Activated CD8-positive, alpha-beta memory T cell treated with anti-CD3 and anti-CD28 coated beads, Interleukin-2, amount 50 U/mL, for 1 hour (primary cell): ENCODE measurements around the gene P2RX3.
"Not testable (repeated sequence)": the region's sequence is repeated elsewhere in the genome, so short reads cannot be mapped to it uniquely, and the experiment has no call there.

Source experiments
- DNase-seq: peaks from one replicate; pipeline ENCODE4 v3.0.0-alpha.2; 2020; ENCODE audit errors: extremely low read depth

Gene P2RX3

DNA sequence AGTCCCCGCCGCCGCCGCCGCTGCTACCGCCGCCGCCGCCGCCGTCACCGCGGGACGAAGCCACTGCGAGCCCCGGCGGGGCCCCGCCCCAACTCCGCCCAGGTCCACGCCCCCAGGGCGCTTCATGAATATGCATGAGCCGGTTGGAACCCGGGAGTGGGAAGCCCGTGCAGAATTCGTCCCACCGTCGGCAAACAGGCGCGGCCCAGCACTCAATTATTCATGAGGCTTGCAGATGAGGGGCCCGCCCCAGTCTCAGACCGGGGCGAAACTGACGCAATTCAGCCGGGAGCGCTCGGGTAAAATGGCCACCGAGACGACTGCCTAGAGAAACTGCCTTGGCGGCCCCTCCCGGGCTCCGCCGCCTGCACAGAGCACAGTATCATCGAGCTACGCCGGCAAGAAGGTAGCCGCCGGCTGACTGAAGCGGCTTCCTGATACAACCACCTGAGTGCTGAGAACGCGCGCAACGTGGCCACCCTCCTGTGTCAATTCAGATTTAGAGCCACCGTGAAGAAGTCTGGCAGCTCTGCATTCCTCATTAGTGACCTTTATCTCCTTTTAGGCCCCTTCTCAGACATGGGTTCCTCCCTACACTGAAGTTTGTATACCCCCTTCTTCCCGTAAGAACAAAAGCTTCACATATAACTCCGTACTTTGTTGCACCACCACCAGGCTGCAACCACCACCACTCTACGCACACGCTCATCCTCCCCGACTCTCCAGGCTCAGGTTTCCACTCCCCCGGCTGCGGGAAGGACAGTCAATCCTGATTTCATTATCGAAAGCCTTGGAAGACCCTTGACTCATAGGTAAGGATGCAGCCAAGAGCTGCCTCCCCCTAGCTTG is 13.0 kb upstream of the P2RX3 start, which contains the start of gene TNKS1BP1:
Gene TNKS1BP1, minus strand, starts transcription at position 67 of the 849 bp plus-strand sequence. CDS start 3,067 bp downstream, outside the sequence.
- peak; percentile 55 for DNase-seq

GRCh38 chr11:57325735-57326048 is 12.5 kb upstream of the P2RX3 start:
- DNase-seq = no peak

- DNase-seq = no peak
Measured at GRCh38 chr11:57327721-57328120, 10.4 kb upstream of the P2RX3 start.

DNA sequence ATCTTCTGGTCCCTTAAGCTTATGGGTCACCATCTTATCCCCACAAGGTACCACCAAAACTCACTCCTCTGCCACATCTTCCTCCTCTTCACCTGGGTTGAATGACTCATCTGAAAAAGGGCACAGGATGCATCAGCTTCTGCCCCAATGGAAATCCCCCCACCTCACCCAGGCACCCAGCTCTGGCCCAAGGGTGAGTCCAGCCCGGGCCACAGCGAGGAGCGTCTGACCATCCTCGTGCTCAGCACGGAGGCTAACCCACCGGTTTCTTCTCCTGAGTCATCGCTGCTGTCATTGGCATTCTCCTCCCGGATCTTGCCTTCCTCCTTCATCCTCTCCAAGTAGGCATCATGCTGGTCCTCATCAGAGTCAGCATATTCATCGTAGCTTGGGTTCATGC is 8.1 kb upstream of the P2RX3 start:
- no peak for DNase-seq

DNA sequence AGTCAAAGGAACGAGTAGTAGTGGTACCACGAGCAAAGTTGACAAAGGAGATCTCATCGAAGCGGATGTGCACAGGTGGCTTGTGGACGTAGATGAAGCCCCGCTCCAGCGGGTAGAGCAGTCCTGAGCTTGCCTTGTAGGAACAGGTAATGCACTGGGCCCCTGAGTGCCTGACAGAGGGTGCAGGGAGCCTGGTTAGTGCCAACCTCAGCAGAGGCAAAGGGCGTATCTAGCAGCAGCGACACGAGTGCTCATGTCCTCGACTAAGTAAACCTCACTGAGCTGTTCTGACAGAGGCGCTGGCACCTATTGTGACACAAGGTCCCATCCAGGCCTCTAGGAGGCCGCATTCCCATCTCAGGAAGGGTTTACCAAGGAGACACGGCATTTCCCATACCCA is 6.4 kb upstream of the P2RX3 start:
- DNase-seq = no peak

DNA sequence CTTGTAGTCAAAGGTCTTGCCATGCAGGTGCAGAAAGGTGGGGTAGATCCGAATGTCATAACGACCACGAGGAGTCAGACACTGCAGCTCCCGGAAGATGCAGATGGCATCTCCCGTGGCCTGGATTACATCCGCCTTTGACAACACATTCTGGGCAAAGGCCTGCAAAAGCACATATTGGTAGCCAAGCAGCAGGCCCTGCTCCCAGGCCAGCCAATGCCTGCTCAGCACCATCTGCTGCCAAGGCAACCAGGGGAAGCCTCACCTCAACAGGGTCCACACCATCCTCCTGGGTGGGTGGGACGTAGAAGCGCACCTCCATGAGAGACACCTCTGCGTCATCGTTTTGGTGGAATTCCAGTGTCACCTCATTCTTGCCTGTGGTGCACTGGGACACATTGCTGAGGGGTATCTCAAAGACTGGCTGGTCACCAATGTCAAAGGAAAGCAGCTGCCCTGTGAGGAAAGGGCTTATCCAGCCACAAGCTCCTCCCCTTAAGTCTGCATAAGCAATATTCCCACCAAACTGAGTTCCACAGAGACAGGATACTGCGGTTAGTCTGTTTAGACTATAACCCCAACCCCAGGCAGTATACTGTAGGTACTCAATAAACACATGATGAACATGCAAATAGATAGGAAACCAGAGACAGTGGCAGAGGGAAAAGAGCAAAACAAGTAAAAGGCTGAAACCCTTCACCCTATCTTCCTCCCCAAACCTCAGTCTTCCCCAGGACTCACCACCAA is 5.3 kb upstream of the P2RX3 start:
- DNase-seq = no peak

- no peak for DNase-seq
Measured at GRCh38 chr11:57335023-57335342, 3.2 kb upstream of the P2RX3 start.

DNA sequence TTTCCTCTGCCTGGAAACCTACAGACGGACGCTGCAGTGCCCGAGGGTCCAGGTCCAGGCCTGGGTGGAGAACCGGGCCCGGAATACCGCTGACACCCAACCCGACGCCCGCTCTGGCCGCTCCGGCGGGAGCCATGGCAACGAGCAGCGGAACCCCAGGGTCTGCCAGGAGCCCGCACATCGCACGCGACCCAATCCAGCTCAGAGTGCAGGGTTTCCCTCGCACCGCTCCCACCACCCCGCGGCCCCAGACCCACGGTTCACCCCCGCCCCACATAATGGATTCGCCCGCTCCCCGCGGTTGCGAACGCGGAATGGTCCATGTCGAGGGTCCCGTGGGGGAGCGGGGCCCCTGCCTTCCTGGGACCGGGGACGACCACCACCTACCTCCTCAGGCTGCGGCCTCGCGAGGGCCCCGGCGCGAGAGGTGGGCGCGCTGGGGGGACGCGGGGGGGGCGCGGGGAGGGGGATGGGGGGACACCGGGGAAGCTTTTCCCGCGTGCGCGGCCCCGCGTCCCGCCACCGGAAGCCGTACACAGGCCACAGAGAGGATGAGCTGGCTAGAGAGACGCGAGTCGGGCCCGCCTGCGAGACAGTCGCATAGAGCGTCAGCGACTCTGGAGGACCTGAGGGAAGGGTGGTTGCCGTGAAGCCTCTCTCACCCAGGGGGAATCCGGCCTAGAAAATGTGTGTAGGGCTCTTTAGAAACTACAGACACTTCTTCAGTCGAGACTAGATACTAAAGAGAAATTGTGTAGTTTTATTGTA is 2.6 kb upstream of the P2RX3 start, which contains the start of gene SSRP1:
Gene SSRP1, minus strand, starts transcription at position 550 of the 768 bp plus-strand sequence. CDS start 771 bp downstream, outside the sequence.
- peak; percentile 64 for DNase-seq

DNA sequence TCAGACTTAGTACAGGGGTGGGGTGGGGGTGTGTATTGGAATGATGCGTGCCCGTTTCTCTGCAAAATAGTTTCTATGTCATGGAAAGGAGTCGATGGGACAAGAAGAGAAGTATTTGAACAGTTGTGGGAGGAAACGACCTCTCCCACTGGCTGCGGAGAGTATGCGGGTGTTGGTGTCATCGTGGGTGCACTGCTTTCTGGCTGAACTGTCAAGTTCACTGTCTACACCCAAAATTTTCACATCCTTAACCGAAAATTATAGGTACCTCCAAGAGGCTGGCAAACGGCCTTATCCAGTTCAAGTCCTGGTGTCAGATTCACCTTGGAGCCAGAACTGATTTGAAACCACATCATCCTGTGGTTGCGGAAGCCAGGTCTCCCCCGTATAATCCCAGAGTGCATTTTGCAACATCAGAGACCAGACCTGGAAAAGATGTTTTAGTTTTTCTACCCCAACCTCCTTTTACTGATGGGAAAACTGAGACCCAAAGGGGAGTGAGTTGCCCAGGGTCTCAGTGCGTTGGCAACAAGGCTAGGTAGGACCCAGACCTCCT is 2.0 kb upstream of the P2RX3 start:
- no peak for DNase-seq

- DNase-seq = not testable (repeated sequence)
Measured at GRCh38 chr11:57336856-57337255, 1.3 kb upstream of the P2RX3 start.

DNA sequence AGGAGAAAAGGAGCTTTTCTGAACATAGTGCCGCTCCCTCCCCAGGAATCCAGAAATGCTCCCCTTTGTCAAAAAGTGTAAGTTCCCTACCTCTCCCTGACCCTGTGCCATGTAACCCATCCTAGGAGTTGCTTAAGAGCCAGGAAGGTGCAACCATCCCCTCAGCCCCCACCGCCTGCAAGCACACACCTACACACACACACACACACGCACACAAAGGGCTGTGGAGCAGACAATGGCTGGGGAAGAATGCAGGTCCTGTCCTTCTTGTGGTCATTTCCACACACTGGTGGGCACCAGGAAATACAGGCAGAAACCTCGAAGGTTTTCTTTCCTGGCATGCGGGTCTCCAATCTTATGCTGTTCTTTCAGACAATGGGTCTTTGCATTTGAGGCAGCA is 1.2 kb downstream of the P2RX3 start:
- no peak for DNase-seq

DNA sequence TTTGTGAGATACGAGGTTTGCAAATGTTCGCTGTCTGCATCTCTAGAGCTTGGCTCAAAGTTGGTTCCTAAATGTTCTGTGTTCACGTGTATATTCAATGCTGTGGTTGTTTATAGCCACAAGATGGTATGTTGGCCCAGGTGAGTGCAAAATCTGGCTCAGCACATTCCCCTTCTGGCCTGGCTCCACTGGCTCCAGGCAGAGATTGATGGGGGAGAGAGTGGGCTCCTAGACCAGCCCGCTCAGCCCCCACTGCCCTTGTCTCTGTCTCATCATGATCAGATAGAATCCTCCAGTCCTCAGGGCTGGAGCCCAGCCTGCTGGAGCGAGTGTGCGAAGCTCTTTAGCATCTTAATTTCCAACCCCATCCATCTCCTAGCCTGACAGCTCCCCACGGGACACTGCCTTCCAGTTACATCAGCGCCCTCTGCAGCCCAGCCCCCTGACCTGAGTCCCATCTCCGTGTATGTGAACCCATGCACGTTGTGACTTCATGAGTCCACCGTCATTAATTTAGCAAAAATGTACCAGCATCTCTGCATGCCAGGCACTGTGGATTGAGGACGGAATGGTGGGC is 2.0 kb downstream of the P2RX3 start:
- DNase-seq = no peak

DNA sequence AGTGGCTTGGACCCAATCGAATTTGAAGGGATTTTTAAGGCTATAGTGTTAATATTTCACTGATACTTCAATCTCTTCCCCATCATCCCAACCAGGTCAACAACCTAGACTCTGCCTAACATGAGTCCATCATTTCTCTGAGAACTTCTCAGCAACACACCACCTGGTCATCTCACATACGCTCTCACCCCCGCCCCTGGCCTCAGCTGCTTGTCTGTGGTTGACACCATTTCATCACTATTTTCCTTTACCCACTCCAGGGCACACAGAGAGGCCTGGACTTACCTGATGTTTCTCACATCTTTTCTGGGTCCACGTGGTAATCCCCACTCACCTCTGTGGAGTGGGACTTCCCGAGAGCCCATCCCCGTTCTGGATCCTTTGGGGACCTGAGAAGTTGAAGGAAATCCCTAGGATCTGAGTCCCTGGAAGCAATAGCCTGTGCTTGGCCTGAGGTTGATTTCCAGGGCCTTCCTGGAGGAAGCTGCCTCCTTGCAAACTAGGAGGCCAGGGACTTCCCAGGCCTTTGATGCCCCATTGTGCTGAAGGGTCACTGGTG is 3.2 kb downstream of the P2RX3 start:
- no peak for DNase-seq

DNA sequence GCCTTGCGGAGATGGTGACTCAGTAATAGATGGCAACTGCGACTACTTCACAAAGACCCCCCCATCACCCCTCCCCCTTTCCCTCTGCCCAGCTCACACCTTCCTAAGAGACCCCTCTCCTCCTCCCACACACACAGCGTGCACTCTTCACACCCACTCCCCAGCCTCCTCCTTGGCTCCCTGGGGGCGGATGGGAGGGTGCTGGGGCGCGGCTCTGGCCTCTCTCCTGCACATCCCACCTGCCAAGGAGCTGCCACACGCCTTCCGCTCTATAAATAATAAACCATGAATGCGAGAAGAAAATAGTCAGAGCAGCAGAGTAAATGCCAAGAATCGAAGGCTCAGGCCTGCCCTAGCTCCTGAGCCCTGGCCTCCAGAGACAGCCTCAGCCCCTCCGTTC is 4.5 kb downstream of the P2RX3 start:
- DNase-seq = no peak

DNA sequence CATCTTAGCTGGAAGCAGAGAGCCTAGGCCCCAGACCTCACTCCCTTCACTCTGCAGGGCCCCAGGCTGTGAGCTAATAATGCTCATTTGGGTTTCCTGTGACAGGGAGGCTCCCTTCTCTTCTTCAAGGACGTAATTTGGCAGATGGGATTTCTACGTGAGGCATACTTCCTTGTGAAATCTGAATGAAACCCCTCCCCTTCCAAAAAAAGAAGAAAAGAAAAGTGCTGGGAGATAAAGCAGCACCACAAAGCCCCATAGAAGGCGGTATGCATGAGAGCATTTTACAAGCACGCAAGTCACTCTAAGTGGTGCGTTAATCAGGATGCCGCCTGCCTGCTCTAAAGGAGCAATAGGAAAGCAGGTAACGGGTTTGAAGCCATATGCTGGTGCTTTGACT is 5.7 kb downstream of the P2RX3 start:
- no peak for DNase-seq

DNA sequence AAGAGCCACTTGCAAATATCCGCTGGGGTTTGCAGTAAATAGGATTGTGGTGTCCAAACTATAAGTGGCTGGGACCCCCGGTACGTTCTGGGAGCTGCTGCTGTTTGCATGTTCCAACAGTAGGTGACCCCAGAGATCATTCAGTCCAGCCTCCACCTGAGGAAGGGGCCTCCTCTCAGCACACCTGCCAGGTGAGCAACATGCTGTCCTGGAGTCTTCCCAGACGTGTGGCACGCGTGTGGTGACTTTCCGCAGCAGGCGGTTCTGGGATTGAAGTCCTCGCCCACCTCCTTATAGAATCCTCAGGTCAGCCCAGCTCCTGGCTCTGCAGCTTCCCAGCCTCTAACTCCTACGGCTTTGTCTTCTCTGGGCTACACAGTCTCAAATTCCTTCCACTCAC is 6.7 kb downstream of the P2RX3 start:
- DNase-seq = no peak

DNA sequence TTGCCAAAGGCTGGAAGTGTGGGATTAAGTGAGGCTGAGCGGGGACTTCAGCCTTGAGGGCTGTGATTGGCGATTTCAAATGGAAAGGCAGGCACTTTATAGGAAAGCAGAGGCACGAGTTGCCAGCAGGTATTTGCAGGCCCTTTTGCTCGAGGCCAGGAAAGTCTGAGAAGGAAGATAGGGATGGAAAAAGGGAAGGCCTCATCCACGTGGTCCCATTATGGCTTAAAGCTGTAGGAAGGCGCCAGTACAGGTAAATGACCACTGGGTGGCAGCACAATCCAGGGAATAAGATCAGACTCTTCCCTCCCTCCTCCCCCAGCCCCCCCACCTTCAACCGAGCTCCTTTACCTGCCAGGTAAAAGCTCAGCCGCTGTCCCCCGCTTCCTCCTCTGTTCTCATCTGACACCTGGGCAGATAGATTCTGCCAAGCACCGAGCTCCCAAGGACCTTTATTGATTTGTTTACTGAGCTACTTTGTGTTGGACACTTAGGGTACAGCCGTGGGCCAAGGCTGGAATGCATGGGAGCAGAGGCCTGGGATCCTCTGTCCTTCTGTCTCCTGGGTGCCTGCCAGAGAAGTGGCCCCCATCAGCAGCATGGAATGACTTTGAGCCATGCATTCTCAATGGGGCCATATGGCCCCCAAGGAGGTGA is 7.5 kb downstream of the P2RX3 start:
- DNase-seq = no peak

DNA sequence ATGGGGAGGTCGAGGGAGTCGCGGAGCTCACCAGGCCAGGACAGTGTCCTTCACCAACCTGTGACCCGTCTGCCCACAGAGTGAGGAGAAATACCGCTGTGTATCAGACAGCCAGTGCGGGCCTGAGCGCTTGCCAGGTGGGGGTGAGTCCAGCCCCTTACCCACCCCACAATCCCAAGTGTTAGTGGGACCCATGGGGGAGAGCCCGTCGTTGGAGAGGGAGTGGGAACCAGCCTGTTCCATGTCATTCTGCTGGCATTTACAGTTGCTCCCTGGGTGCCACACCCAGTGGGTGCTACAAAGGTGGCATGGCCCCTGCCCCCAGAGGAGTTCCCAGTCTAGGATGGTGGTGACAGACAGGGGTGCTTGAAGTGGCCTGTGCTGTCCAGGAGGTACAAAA is 9.2 kb downstream of the P2RX3 start:
- DNase-seq = no peak

GRCh38 chr11:57348052-57348451 is 9.9 kb downstream of the P2RX3 start:
- no peak for DNase-seq

DNA sequence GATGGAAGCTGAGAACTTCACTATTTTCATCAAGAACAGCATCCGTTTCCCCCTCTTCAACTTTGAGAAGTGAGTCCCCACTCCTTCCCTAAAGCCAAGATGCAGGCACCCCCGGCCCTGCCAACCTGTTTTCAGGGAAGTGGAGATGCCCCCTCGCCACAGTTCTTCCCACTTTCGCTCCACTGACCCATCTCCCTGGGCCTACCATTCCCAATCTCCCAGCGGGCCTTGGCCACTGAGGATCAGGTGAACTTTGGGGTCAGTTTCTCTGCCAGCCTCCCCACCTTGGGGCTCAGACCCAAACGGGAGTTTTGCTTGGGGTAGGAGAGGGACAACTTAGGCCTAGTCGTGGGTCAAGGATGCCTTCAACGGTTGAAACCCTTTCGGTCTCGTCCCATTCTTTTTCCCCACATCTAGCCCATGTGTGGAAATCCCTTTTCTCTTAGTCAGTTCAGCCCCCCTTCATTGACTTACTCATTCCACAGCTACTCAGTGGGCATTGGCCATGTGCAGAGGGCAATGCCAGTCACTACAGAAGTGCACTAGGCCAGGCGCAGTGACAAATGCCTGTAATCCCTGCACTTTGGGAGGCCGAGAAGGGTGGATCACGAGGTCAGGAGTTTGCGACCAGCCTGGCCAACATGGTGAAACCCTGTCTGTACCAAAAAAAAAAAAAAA is 10.6 kb downstream of the P2RX3 start:
- no peak for DNase-seq
